HEK293 (cell line): ENCODE results near the gene KLK3.

Source experiments
- GFI1B ChIP-seq: fragments of 450-650 bp; formaldehyde crosslinking; IDR thresholded peaks from 2 replicates; pipeline ENCODE4 v1.5.1; 2016; ENCODE audit warnings: missing biosample characterization, missing genetic modification characterization
- HOXC10 ChIP-seq: sonication (generic); formaldehyde crosslinking; IDR thresholded peaks from 2 replicates; pipeline ENCODE4 v1.8.1; 2023; ENCODE audit warnings: mild to moderate bottlenecking, missing genetic modification reagents
- OSR2 ChIP-seq: fragments of 450-650 bp; formaldehyde crosslinking; IDR thresholded peaks from 2 replicates; pipeline ENCODE4 v1.5.1; 2016; ENCODE audit warnings: missing biosample characterization, missing genetic modification characterization
- PRDM10 ChIP-seq: fragments of 450-650 bp; formaldehyde crosslinking; IDR thresholded peaks from 2 replicates; pipeline ENCODE4 v1.5.1; 2016; ENCODE audit warnings: missing biosample characterization, missing genetic modification characterization
- PRDM6 ChIP-seq: fragments of 450-650 bp; formaldehyde crosslinking; IDR thresholded peaks from 2 replicates; pipeline ENCODE4 v1.5.1; 2017; ENCODE audit warnings: missing biosample characterization, missing genetic modification characterization
- RBAK ChIP-seq: fragments of 450-650 bp; formaldehyde crosslinking; IDR thresholded peaks from 2 replicates; pipeline ENCODE4 v1.5.1; 2016; ENCODE audit warnings: missing biosample characterization, missing genetic modification characterization
- ZBTB49 ChIP-seq: fragments of 450-650 bp; formaldehyde crosslinking; IDR thresholded peaks from 2 replicates; pipeline ENCODE4 v1.5.1; 2016; ENCODE audit warnings: missing biosample characterization, missing genetic modification characterization, low read depth
- ZNF211 ChIP-seq: fragments of 450-650 bp; formaldehyde crosslinking; IDR thresholded peaks from 2 replicates; pipeline ENCODE4 v1.5.1; 2016; ENCODE audit warnings: low read depth, missing biosample characterization, missing genetic modification characterization
- ZNF341 ChIP-seq: fragments of 450-650 bp; formaldehyde crosslinking; IDR thresholded peaks from 2 replicates; pipeline ENCODE4; 2016; ENCODE audit warnings: low read depth, missing biosample characterization, missing genetic modification characterization
- ZNF423 ChIP-seq: fragments of 450-650 bp; formaldehyde crosslinking; IDR thresholded peaks from 2 replicates; pipeline ENCODE4 v1.5.1; 2016; ENCODE audit warnings: missing biosample characterization, missing genetic modification characterization
- ZNF488 ChIP-seq: fragments of 450-650 bp; formaldehyde crosslinking; IDR thresholded peaks from 2 replicates; pipeline ENCODE4 v1.5.1; 2016; ENCODE audit warnings: missing biosample characterization, missing genetic modification characterization
- ZNF513 ChIP-seq: fragments of 450-650 bp; IDR thresholded peaks from 2 replicates; pipeline ENCODE4 v1.5.1; 2018; ENCODE audit warnings: missing biosample characterization, missing genetic modification characterization
- ZNF529 ChIP-seq: fragments of 450-650 bp; formaldehyde crosslinking; IDR thresholded peaks from 2 replicates; pipeline ENCODE4 v1.5.1; 2017; ENCODE audit warnings: missing genetic modification characterization, missing biosample characterization; ENCODE audit not compliant: insufficient replicate concordance
- ZNF558 ChIP-seq: fragments of 450-650 bp; formaldehyde crosslinking; IDR thresholded peaks from 2 replicates; pipeline ENCODE4 v1.5.1; 2016; ENCODE audit warnings: missing biosample characterization, missing genetic modification characterization
- ZNF701 ChIP-seq: fragments of 450-650 bp; formaldehyde crosslinking; IDR thresholded peaks from 2 replicates; pipeline ENCODE4 v1.5.1; 2016; ENCODE audit warnings: missing biosample characterization, missing genetic modification characterization
- ZNF776 ChIP-seq: fragments of 450-650 bp; formaldehyde crosslinking; IDR thresholded peaks from 2 replicates; pipeline ENCODE4 v1.5.0; 2017; ENCODE audit warnings: missing biosample characterization, missing genetic modification characterization, borderline replicate concordance
- TF ChIP-seq, protein P1 (sequence below): fragments of 450-650 bp; formaldehyde crosslinking; IDR thresholded peaks from 2 replicates; pipeline ENCODE4 v1.5.1; 2016; ENCODE audit warnings: missing biosample characterization, missing genetic modification characterization
- TF ChIP-seq, protein P2 (sequence below): fragments of 450-650 bp; formaldehyde crosslinking; IDR thresholded peaks from 2 replicates; pipeline ENCODE4 v1.5.1; 2017; ENCODE audit warnings: missing biosample characterization, missing genetic modification characterization
- TF ChIP-seq, protein P3 (sequence below): fragments of 450-650 bp; formaldehyde crosslinking; IDR thresholded peaks from 2 replicates; pipeline ENCODE4 v1.5.1; 2016; ENCODE audit warnings: missing biosample characterization, missing genetic modification characterization, borderline replicate concordance

KLK3 gene

GRCh38 chr19:50896591-50897190, 42.0 kb downstream of the KLK3 start (continued):
- peak; percentile 92 for TF ChIP-seq PRDM10 (tag by site-specific recombination)
- TF ChIP-seq, protein P1, sequence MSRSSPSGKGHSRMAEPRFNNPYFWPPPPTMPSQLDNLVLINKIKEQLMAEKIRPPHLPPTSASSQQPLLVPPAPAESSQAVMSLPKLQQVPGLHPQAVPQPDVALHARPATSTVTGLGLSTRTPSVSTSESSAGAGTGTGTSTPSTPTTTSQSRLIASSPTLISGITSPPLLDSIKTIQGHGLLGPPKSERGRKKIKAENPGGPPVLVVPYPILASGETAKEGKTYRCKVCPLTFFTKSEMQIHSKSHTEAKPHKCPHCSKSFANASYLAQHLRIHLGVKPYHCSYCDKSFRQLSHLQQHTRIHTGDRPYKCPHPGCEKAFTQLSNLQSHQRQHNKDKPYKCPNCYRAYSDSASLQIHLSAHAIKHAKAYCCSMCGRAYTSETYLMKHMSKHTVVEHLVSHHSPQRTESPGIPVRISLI, result no peak
- no peak for TF ChIP-seq OSR2 (tag by site-specific recombination)
- TF ChIP-seq ZNF776 (tag by site-specific recombination), result no peak
- no peak for TF ChIP-seq GFI1B (tag by site-specific recombination)
- no peak for TF ChIP-seq ZNF513
- TF ChIP-seq ZNF558 (tag by site-specific recombination), result peak; percentile 65; the same call in 1 of the 2 replicates
- TF ChIP-seq RBAK (tag by site-specific recombination), result peak; percentile 84; the same call in 1 of the 2 replicates
- no peak for TF ChIP-seq HOXC10 (CRISPR knock-in tag)
- TF ChIP-seq, protein P2, sequence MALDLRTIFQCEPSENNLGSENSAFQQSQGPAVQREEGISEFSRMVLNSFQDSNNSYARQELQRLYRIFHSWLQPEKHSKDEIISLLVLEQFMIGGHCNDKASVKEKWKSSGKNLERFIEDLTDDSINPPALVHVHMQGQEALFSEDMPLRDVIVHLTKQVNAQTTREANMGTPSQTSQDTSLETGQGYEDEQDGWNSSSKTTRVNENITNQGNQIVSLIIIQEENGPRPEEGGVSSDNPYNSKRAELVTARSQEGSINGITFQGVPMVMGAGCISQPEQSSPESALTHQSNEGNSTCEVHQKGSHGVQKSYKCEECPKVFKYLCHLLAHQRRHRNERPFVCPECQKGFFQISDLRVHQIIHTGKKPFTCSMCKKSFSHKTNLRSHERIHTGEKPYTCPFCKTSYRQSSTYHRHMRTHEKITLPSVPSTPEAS (tag by site-specific recombination), result peak; percentile 75
- no peak for TF ChIP-seq ZNF211
- TF ChIP-seq ZNF529 (tag by site-specific recombination), result no peak
- no peak for TF ChIP-seq ZBTB49 (tag by site-specific recombination)
- TF ChIP-seq ZNF341, result no peak
- no peak for TF ChIP-seq ZNF701 (tag by site-specific recombination)
- TF ChIP-seq ZNF488 (tag by site-specific recombination), result 0 out of 2 replicates have a peak, but pooled peaks have one; percentile 35
- TF ChIP-seq ZNF423 (tag by site-specific recombination), result no peak
- no peak for TF ChIP-seq PRDM6 (tag by site-specific recombination)
- TF ChIP-seq, protein P3, sequence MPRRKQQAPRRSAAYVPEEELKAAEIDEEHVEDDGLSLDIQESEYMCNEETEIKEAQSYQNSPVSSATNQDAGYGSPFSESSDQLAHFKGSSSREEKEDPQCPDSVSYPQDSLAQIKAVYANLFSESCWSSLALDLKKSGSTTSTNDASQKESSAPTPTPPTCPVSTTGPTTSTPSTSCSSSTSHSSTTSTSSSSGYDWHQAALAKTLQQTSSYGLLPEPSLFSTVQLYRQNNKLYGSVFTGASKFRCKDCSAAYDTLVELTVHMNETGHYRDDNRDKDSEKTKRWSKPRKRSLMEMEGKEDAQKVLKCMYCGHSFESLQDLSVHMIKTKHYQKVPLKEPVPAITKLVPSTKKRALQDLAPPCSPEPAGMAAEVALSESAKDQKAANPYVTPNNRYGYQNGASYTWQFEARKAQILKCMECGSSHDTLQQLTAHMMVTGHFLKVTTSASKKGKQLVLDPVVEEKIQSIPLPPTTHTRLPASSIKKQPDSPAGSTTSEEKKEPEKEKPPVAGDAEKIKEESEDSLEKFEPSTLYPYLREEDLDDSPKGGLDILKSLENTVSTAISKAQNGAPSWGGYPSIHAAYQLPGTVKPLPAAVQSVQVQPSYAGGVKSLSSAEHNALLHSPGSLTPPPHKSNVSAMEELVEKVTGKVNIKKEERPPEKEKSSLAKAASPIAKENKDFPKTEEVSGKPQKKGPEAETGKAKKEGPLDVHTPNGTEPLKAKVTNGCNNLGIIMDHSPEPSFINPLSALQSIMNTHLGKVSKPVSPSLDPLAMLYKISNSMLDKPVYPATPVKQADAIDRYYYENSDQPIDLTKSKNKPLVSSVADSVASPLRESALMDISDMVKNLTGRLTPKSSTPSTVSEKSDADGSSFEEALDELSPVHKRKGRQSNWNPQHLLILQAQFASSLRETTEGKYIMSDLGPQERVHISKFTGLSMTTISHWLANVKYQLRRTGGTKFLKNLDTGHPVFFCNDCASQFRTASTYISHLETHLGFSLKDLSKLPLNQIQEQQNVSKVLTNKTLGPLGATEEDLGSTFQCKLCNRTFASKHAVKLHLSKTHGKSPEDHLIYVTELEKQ (tag by site-specific recombination), result peak; percentile 78; the same call in 1 of the 2 replicates
